ENCODE results near the gene TMEM272.

- TF ChIP-seq ZNF274 (IDR thresholded peaks at IDR 0.05; ENCODE audit: low read depth, low read length) (no peak), SUZ12 (IDR thresholded peaks at IDR 0.05; ENCODE audit: extremely low read depth, insufficient read depth, insufficient read length) (no peak), YY1 (IDR thresholded peaks at IDR 0.05; ENCODE audit: insufficient read depth, insufficient read length) (no peak)
Observed at GRCh38 chr13:51782026-51782710, 62.8 kb downstream of the TMEM272 start.

Data from NT2/D1 (cell line).